ENCODE measurements around the gene MRPL55.

- TF ChIP-seq, protein P1, sequence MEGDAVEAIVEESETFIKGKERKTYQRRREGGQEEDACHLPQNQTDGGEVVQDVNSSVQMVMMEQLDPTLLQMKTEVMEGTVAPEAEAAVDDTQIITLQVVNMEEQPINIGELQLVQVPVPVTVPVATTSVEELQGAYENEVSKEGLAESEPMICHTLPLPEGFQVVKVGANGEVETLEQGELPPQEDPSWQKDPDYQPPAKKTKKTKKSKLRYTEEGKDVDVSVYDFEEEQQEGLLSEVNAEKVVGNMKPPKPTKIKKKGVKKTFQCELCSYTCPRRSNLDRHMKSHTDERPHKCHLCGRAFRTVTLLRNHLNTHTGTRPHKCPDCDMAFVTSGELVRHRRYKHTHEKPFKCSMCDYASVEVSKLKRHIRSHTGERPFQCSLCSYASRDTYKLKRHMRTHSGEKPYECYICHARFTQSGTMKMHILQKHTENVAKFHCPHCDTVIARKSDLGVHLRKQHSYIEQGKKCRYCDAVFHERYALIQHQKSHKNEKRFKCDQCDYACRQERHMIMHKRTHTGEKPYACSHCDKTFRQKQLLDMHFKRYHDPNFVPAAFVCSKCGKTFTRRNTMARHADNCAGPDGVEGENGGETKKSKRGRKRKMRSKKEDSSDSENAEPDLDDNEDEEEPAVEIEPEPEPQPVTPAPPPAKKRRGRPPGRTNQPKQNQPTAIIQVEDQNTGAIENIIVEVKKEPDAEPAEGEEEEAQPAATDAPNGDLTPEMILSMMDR (IDR thresholded peaks at IDR 0.05; ENCODE audit: low read depth, low read length), result no peak
- TF ChIP-seq MAX (IDR thresholded peaks at IDR 0.05; ENCODE audit: low read depth, low read length) (no peak), POLR2A (IDR thresholded peaks at IDR 0.05; ENCODE audit: extremely low read depth, insufficient read length) (no peak)
Measured at GRCh38 chr1:228156941-228157728, 48.0 kb upstream of the MRPL55 start.
